Heart left ventricle (tissue), 16 donors: Measurements from ENCODE around the gene AAMP. TPM values are rescaled to one million over a fixed set of nuclear protein-coding genes. Genes with fewer than 3 reads are reported as not detected.

Experiments used
- ATAC-seq, 4 donors: fragments of 200-7000 bp; cut with Tn5 transposase; one replicate each; pipeline ENCODE4 v1.9.1; 2020 to 2022; ENCODE audit warnings: moderate library complexity in 4 of 4, mild to moderate bottlenecking in 3 of 4, moderate number of reproducible peaks in 1 of 4
- DNase-seq, 5 donors: peaks; one replicate each; pipeline ENCODE4 v3.0.0-alpha.2; 2020
- H3K27ac ChIP-seq, 12 donors: fragments of 200-600 bp; sonication (generic) in 4 of 12; one replicate each; pipeline versions ENCODE4 v1.5.0 to v1.8.0; 2016 to 2022; ENCODE audit warnings: mild to moderate bottlenecking in 2 of 12
- H3K27me3 ChIP-seq, 9 donors: fragments of 200-600 bp; sonication (generic) in 2 of 9; one replicate each; pipeline versions ENCODE4 v1.5.1 to v1.8.0; 2016 to 2022; ENCODE audit warnings: mild to moderate bottlenecking in 3 of 9
- H3K36me3 ChIP-seq, 9 donors: fragments of 200-600 bp; sonication (generic) in 2 of 9; one replicate each; pipeline versions ENCODE4 v1.5.0 to v1.8.0; 2018 to 2022; ENCODE audit warnings: mild to moderate bottlenecking in 2 of 9
- H3K4me1 ChIP-seq, 12 donors: fragments of 200-600 bp; sonication (generic) in 4 of 12; one replicate each; pipeline versions ENCODE4 v1.5.0 to v1.8.0; 2016 to 2022; ENCODE audit warnings: mild to moderate bottlenecking in 3 of 12
- H3K4me3 ChIP-seq, 12 donors: fragments of 200-600 bp; sonication (generic) in 4 of 12; one replicate each; pipeline versions ENCODE4 v1.5.0 to v1.8.0; 2017 to 2022; ENCODE audit warnings: mild to moderate bottlenecking in 9 of 12, moderate library complexity in 4 of 12
- H3K9me3 ChIP-seq, 12 donors: fragments of 200-600 bp; sonication (generic) in 4 of 12; one replicate each; pipeline versions ENCODE4 v1.5.0 to v1.8.0; 2016 to 2022; ENCODE audit warnings: mild to moderate bottlenecking in 1 of 12
- POLR2A ChIP-seq, 2 donors: fragments of 450-650 bp; IDR thresholded peaks; one replicate each; pipeline ENCODE4 v1.6.1; 2017; ENCODE audit warnings: antibody characterized with exemption in 2 of 2, mild to moderate bottlenecking in 2 of 2, moderate library complexity in 2 of 2
- WGBS, 4 donors: extraction: QIAGEN DNeasy Blood & Tissue Kit in 2 of 4; methylation state at CpG; one replicate each; pipeline versions ENCODE4 v1.1.5 to v1.1.7; 2013 to 2018; 5-methylcytosine and 5-hydroxymethylcytosine counted together
- intact Hi-C, 10 donors: fragments of 100-400 bp; cut with DNase I; formaldehyde crosslinking; loops; one replicate each; pipeline versions ENCODE4 v1.11.1 to v1.14.2; 2022
- polyA plus RNA-seq, 2 donors: library from polyadenylated mRNA; stranded (reverse); fragments of 200-250 nt; gene quantifications; one replicate each; pipeline ENCODE4 v1.2.3, GENCODE V29; 2013
- total RNA-seq, 9 donors: library from RNA; depleted of rRNA in 2 of 9; stranded (reverse); fragments of >200 nt in 2 of 9; fragmentation: NEBNext Ultra II Directional in 3 of 9; extraction: Animal tissue kit (Norgen Biotek cat#: 25700) in 3 of 9; gene quantifications; one replicate each; pipeline versions ENCODE4 v1.1.0 to v1.2.4, GENCODE V29; 2016 to 2023
- TF ChIP-seq, protein P1 (sequence below), 12 donors: fragments of 200-600 bp; sonication (generic) in 4 of 12; IDR thresholded peaks; one replicate each; pipeline versions ENCODE4 v1.5.0 to v1.8.0; 2018 to 2022; ENCODE audit warnings: antibody characterized with exemption in 12 of 12, mild to moderate bottlenecking in 5 of 12
- donor health status: ischemic (EF 13 %, LVEDD 7.1; RV severe dilation, severe dysfunction).
- donor health status: healthy with polysubstance abuse.
- donor health status: DM: no; HTN: yes; CAD: no.
- donor health status: DM: no; HTN: no; CAD: no.
- donor health status: ischemic (EF 25% LVEDD 6.9; RV normal size, moderate dysfunction).
- donor health status: ischemic (EF 25% LVEDD 5.7; RV mildly dilated, moderate dysfunction).
- donor health status: healthy.
- donor health status: DM: yes; HTN: yes; CAD: no.
- donor health status: ischemic (EF 35%, LVEDD 5.7; RV mildly dilated, moderate dysfunction).
- donor health status: nonischemic (EF 11% LVEDD 7.7; RV severe dilation, severe dysfunction).
- donor health status: DM: yes; HTN: yes; CAD: no.
- donor health status: PGD.
- donor health status: ischemic (EF 29% LVEDD 5.4; RV normal size, mild dysfunction).
- donor health status: nonischemic (EF 23%, LVEDD 6.1; RV moderate dilation, normal function).

AAMP gene
- total and polyA plus RNA-seq, 11 donors, result 51.6 to 150 (median 58.6) TPM

DNA sequence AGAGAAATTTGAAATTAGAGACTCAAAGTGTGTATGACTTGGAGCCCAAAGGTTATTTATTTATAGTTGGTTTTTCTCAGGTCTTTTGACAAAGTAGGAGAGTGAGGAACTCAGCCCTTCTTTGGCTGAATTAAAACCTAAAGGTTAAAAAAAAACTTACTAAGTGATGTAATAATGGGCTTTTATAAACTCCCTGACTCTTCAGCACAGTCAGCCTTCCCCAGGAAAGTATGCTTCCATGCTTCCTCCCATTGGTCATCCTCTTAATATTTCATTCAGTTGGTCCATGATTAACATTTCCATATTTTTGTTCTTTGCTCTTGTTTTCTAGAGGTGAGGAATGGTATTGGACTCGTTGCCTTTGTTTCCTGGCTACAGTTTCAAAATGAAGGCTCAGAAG, 45.8 kb downstream of the AAMP start:
- intact Hi-C loops, result loop anchor here in 4 of 10 donors (5.0 kb wide), 1 partner anchor 33 kb away; no protein-coding TSS in a partner anchor
- H3K4me1 ChIP-seq, result peaks cover 6 to 98% (median 50%) of the 10 kb centered on the region in 12 donors

GRCh38 chr2:218223046-218223445, 46.9 kb downstream of the AAMP start:
- TF ChIP-seq, protein P1, sequence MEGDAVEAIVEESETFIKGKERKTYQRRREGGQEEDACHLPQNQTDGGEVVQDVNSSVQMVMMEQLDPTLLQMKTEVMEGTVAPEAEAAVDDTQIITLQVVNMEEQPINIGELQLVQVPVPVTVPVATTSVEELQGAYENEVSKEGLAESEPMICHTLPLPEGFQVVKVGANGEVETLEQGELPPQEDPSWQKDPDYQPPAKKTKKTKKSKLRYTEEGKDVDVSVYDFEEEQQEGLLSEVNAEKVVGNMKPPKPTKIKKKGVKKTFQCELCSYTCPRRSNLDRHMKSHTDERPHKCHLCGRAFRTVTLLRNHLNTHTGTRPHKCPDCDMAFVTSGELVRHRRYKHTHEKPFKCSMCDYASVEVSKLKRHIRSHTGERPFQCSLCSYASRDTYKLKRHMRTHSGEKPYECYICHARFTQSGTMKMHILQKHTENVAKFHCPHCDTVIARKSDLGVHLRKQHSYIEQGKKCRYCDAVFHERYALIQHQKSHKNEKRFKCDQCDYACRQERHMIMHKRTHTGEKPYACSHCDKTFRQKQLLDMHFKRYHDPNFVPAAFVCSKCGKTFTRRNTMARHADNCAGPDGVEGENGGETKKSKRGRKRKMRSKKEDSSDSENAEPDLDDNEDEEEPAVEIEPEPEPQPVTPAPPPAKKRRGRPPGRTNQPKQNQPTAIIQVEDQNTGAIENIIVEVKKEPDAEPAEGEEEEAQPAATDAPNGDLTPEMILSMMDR (IDR thresholded peaks at IDR 0.05), result no peak
- TF ChIP-seq POLR2A (IDR thresholded peaks at IDR 0.05), result no peak
- 83 to 86% (median 84%) methylated on average over 5 of the region's 5 CpGs for WGBS, 4 donors
- H3K9me3 ChIP-seq, result no peaks in the 10 kb centered on the region
- H3K4me3 ChIP-seq, result peak overlapping the region in 1 of 12 donors; percentile 18
- DNase-seq, result no peak
- peak overlapping the region in 1 of 12 donors; percentile 38 for H3K27ac ChIP-seq
- peaks cover 0 to 92% (median 49%) of the 10 kb centered on the region in 9 donors for H3K36me3 ChIP-seq
- peak in 1 of 4 donors; percentile 35 for ATAC-seq
- intact Hi-C loops, result loop anchor here in 4 of 10 donors (5.0 kb wide), 1 partner anchor 34 kb away; no protein-coding TSS in a partner anchor
- H3K27me3 ChIP-seq, result no peaks in the 10 kb centered on the region
- peaks cover 0 to 98% (median 50%) of the 10 kb centered on the region in 12 donors for H3K4me1 ChIP-seq

More for the DNA sequence above, 45.8 kb downstream of the AAMP start:
- Histone ChIP-seq H3K27me3 (no peaks in the 10 kb centered on the region), H3K9me3 (no peaks in the 10 kb centered on the region), H3K27ac (peak overlapping the region in 1 of 12 donors; percentile 24), H3K36me3 (peaks cover 0 to 99% (median 60%) of the 10 kb centered on the region in 9 donors), H3K4me3 (no peak overlapping the region)
- ATAC-seq, result no peak
- no peak for DNase-seq
- TF ChIP-seq, protein P1 (IDR thresholded peaks at IDR 0.05), result no peak
- no peak for TF ChIP-seq POLR2A (IDR thresholded peaks at IDR 0.05)
- 77 to 83% (median 81%) methylated on average over 1 of the region's 1 CpG for WGBS, 4 donors

- ATAC-seq, result no peak
- H3K27ac ChIP-seq, result peak overlapping the region in 1 of 12 donors; percentile 98
These were observed 48.9 kb downstream of the AAMP start for GRCh38 chr2:218221000-218221399.

GRCh38 chr2:218219934-218220333, 50.0 kb downstream of the AAMP start:
- no peak for TF ChIP-seq POLR2A (IDR thresholded peaks at IDR 0.05)
- TF ChIP-seq, protein P1 (IDR thresholded peaks at IDR 0.05), result no peak
- 55 to 61% (median 56%) methylated on average over 2 of the region's 2 CpGs for WGBS, 4 donors
- ATAC-seq (no peak), DNase-seq (no peak)
- no peaks in the 10 kb centered on the region for H3K9me3 ChIP-seq
- peak overlapping the region in 6 of 12 donors; percentile 24 to 99 (median 96) for H3K4me3 ChIP-seq
- no peaks in the 10 kb centered on the region for H3K27me3 ChIP-seq
- H3K27ac ChIP-seq, result peak overlapping the region in 2 of 12 donors; percentile 15 to 98
- peaks cover 0 to 61% (median 18%) of the 10 kb centered on the region in 9 donors for H3K36me3 ChIP-seq
- intact Hi-C loops, result loop anchor here in 7 of 10 donors (1.0 to 10.0 kb wide), 4 partner anchors 37 to 177 kb away; partner anchors contain the start of genes CTDSP1 (in 1 of the 7) and GPBAR1 (in 1 of the 7)
- peaks cover 0 to 79% (median 56%) of the 10 kb centered on the region in 12 donors for H3K4me1 ChIP-seq

More at GRCh38 chr2:218221000-218221399, 48.9 kb downstream of the AAMP start:
- Histone ChIP-seq H3K9me3 (no peaks in the 10 kb centered on the region), H3K4me3 (peak overlapping the region in 1 of 12 donors; percentile 35), H3K4me1 (peaks cover 0 to 86% (median 55%) of the 10 kb centered on the region in 12 donors), H3K27me3 (no peaks in the 10 kb centered on the region), H3K36me3 (peaks cover 0 to 72% (median 29%) of the 10 kb centered on the region in 9 donors)
- TF ChIP-seq, protein P1 (IDR thresholded peaks at IDR 0.05), result no peak
- no peak for TF ChIP-seq POLR2A (IDR thresholded peaks at IDR 0.05)
- intact Hi-C loops, result loop anchor here in 5 of 10 donors (1.0 to 5.0 kb wide), 2 partner anchors 36 to 48 kb away; no protein-coding TSS in a partner anchor
- WGBS, 4 donors, result 64 to 69% (median 65%) methylated on average over 5 of the region's 5 CpGs
- no peak for DNase-seq
